ENCODE data around the gene RBMS2. TPM values are rescaled to one million over a fixed set of nuclear protein-coding genes. Genes with fewer than 3 reads are reported as not detected.

The RBMS2 gene
- total and polyA plus RNA-seq, 7 experiments from 2014 or later = 0.81 to 12.8 (median 5.1) TPM

DNA sequence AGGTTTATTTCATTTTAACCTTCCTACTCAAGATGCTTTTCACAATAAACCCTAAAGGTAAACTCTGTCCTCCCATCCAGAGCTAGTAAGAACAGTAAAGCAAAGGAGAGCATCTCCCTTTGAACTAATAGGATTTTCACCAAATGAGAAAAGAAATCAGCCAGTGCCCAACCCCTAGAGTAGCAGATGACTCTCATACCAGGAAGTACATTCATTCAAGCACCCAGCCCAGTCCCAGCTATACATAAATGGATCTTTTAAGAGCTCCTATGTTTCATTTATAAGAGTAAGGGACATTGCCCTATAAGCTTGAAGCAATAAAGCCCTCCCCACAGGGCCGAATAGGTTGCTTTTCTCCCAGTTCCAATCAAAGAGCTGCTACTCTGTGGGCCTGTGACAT is 100.9 kb downstream of the RBMS2 start:
- Histone ChIP-seq H3K4me1 (ENCODE audit: control insufficient read depth in 2 of 2, insufficient read depth in 2 of 2, low read length in 2 of 2) (peaks cover 17 to 19% of the 10 kb centered on the region in 2 donors), H3K27ac (ENCODE audit: low read depth, low read length) (no peak overlapping the region), H3K9me3 (ENCODE audit: control insufficient read depth in 2 of 3, low read length in 3 of 3) (no peaks in the 10 kb centered on the region), H3K4me3 (ENCODE audit: low read length) (no peak overlapping the region), H3K27me3 (ENCODE audit: control insufficient read depth in 2 of 2, insufficient read depth in 2 of 2, low read length in 2 of 2) (no peaks in the 10 kb centered on the region), H3K36me3 (ENCODE audit: control insufficient read depth in 2 of 3, insufficient read depth in 3 of 3, low read length in 3 of 3) (peaks cover 0 to 20% (median 10%) of the 10 kb centered on the region in 3 experiments)
- Mint-ChIP-seq H3K4me1 (peaks cover 34 to 82% (median 64%) of the 10 kb centered on the region in 7 donors), H3K27me3 (no peaks in the 10 kb centered on the region), H3K27ac (peak overlapping the region in 7 of 9 donors; percentile 22 to 62 (median 46)), H3K4me3 (peak overlapping the region in 4 of 10 donors; percentile 10 to 49 (median 20)), H3K9me3 (no peaks in the 10 kb centered on the region), H3K36me3 (peaks cover 0 to 21% (median 11%) of the 10 kb centered on the region in 5 donors)
- ATAC-seq (no peak), DNase-seq (no peak)
- ChIA-PET POLR2A (interaction anchor here (0.8 to 3.7 kb wide), 5 partner anchors 9 to 103 kb away, joined by 3 to 36 read pairs (median 3); partner anchors contain the start of gene NACA), CTCF (interaction anchor here (0.7 kb wide), 1 partner anchor 20 kb away, joined by 3 read pairs; no protein-coding TSS in a partner anchor)
- intact Hi-C loops (cut with micrococcal nuclease) = no loop called here

- H3K27me3 ChIP-seq (ENCODE audit: control insufficient read depth in 2 of 2, insufficient read depth in 2 of 2, low read length in 2 of 2) = no peaks in the 10 kb centered on the region
- ChIA-PET POLR2A (interaction anchor here (0.8 to 6.3 kb wide), 4 partner anchors 9 to 62 kb away, joined by 3 to 88 read pairs (median 4); partner anchors contain the start of genes ATP5F1B and PTGES3), CTCF (interaction anchor here (1.2 kb wide), 1 partner anchor 36 kb away, joined by 4 read pairs; no protein-coding TSS in a partner anchor)
- intact Hi-C loops (cut with micrococcal nuclease) = no loop called here
- ATAC-seq = no peak
- H3K27ac ChIP-seq (ENCODE audit: low read depth, low read length) = peak overlapping the region; percentile 22
- H3K9me3 ChIP-seq (ENCODE audit: control insufficient read depth in 2 of 3, low read length in 3 of 3) = no peaks in the 10 kb centered on the region
- Mint-ChIP-seq H3K4me1 (peaks cover 43 to 81% (median 67%) of the 10 kb centered on the region in 7 donors), H3K9me3 (no peaks in the 10 kb centered on the region), H3K4me3 (peak overlapping the region in 6 of 10 donors; percentile 25 to 64 (median 42)), H3K36me3 (peaks cover 0 to 26% (median 15%) of the 10 kb centered on the region in 5 donors), H3K27me3 (no peaks in the 10 kb centered on the region), H3K27ac (peak overlapping the region in 7 of 9 donors; percentile 28 to 97 (median 68))
- peaks cover 27 to 36% of the 10 kb centered on the region in 2 donors for H3K4me1 ChIP-seq (ENCODE audit: control insufficient read depth in 2 of 2, insufficient read depth in 2 of 2, low read length in 2 of 2)
- peaks cover 0 to 19% (median 0%) of the 10 kb centered on the region in 3 experiments for H3K36me3 ChIP-seq (ENCODE audit: control insufficient read depth in 2 of 3, insufficient read depth in 3 of 3, low read length in 3 of 3)
- H3K4me3 ChIP-seq (ENCODE audit: low read length) = no peak overlapping the region
- DNase-seq = no peak
Observed at GRCh38 chr12:56626701-56627100, 105.1 kb downstream of the RBMS2 start.

GRCh38 chr12:56628671-56629458 is 107.2 kb downstream of the RBMS2 start:
- intact Hi-C loops (cut with micrococcal nuclease) = loop anchor here (1.0 to 2.0 kb wide), 3 partner anchors 7 to 459 kb away; no protein-coding TSS in a partner anchor
- Mint-ChIP-seq H3K27me3 (no peaks in the 10 kb centered on the region), H3K4me1 (peaks cover 54 to 85% (median 73%) of the 10 kb centered on the region in 7 donors), H3K4me3 (peak overlapping the region; percentile 85 to 99 (median 91)), H3K27ac (peak overlapping the region; percentile 93 to 99 (median 95)), H3K36me3 (peaks cover 0 to 21% (median 12%) of the 10 kb centered on the region in 5 donors), H3K9me3 (no peaks in the 10 kb centered on the region)
- Histone ChIP-seq H3K4me3 (ENCODE audit: low read length) (peak overlapping the region; percentile 99), H3K27me3 (ENCODE audit: control insufficient read depth in 2 of 2, insufficient read depth in 2 of 2, low read length in 2 of 2) (no peaks in the 10 kb centered on the region), H3K36me3 (ENCODE audit: control insufficient read depth in 2 of 3, insufficient read depth in 3 of 3, low read length in 3 of 3) (peaks cover 0 to 19% (median 0%) of the 10 kb centered on the region in 3 experiments), H3K4me1 (ENCODE audit: control insufficient read depth in 2 of 2, insufficient read depth in 2 of 2, low read length in 2 of 2) (peaks cover 41 to 54% of the 10 kb centered on the region in 2 donors), H3K27ac (ENCODE audit: low read depth, low read length) (peak overlapping the region; percentile 99), H3K9me3 (ENCODE audit: control insufficient read depth in 2 of 3, low read length in 3 of 3) (no peaks in the 10 kb centered on the region)
- POLR2A ChIA-PET = interaction anchor here (0.6 to 6.3 kb wide), 27 partner anchors 9 to 612 kb away, joined by 3 to 88 read pairs (median 4); partner anchors contain the start of genes ATP5F1B, LRP1, NACA and PRIM1
- ATAC-seq (peak; percentile 45), DNase-seq (peak; percentile 42 to 81 (median 77))
- CTCF ChIA-PET = interaction anchor here (0.7 to 1.8 kb wide), 11 partner anchors 8 to 115 kb away, joined by 3 to 12 read pairs (median 4); partner anchors contain the start of genes ATP5F1B and PTGES3

DNA sequence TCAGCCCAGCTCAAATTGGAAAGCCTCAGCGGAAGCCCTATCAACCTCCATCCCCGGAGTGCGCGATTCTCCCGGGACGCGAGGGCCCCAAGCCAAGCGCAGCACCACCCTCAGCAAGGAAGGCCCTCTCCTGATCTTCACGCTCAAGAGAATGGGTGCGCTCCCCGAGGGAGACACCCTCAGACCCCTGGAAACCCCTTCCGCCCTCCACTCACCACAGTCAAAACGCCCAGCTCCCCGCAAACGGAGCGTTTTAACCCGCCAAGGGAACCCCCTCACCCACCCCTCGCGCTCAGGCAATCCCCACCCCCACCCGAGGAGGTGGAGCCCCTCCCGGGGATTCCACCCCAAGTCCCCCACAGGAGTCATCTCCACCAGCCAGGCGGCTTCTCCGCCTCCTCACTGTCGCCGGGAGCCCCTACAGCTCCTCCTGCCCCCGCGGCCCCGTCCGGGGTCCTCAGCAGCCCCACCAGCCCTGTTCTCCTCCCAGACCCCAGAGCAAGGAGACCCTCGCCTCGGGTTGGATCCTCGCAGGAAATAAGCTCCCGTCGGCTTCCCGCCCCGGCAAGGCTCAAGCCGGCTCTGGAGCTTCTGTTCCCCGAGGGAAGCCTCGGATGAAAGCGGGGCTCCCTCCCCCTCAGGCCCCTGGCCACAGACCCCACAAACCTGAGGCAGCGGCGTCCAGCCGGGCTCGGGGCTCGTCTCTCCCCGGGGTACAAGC is 108.0 kb downstream of the RBMS2 start:
- ATAC-seq (peak; percentile 54), DNase-seq (peak; percentile 24 to 75 (median 44))
- Mint-ChIP-seq H3K27ac (peak overlapping the region; percentile 93 to 99 (median 95)), H3K36me3 (peaks cover 0 to 19% (median 10%) of the 10 kb centered on the region in 5 donors), H3K4me1 (peaks cover 55 to 85% (median 73%) of the 10 kb centered on the region in 7 donors), H3K4me3 (peak overlapping the region; percentile 85 to 99 (median 91)), H3K27me3 (no peaks in the 10 kb centered on the region), H3K9me3 (no peaks in the 10 kb centered on the region)
- H3K27ac ChIP-seq (ENCODE audit: low read depth, low read length) = peak overlapping the region; percentile 99
- ChIA-PET CTCF (interaction anchor here (0.5 to 1.8 kb wide), 9 partner anchors 9 to 328 kb away, joined by 3 to 7 read pairs (median 4); partner anchors contain the start of genes ATP5F1B and PTGES3), POLR2A (interaction anchor here (0.6 to 6.3 kb wide), 25 partner anchors 8 to 850 kb away, joined by 3 to 88 read pairs (median 5); partner anchors contain the start of genes ARHGAP9, ATP5F1B, LRP1 and NACA)
- intact Hi-C loops (cut with micrococcal nuclease) = loop anchor here (1.0 to 10.0 kb wide), 7 partner anchors 15 to 598 kb away; partner anchors contain the start of genes PTGES3 (in 1 of the 2), RBMS2 (in 1 of the 2), RPL41 (in 1 of the 2) and SHMT2 (in 1 of the 2)
- H3K4me1 ChIP-seq (ENCODE audit: control insufficient read depth in 2 of 2, insufficient read depth in 2 of 2, low read length in 2 of 2) = peaks cover 44 to 51% of the 10 kb centered on the region in 2 donors
- H3K4me3 ChIP-seq (ENCODE audit: low read length) = peak overlapping the region; percentile 99
- peaks cover 0 to 13% (median 0%) of the 10 kb centered on the region in 3 experiments for H3K36me3 ChIP-seq (ENCODE audit: control insufficient read depth in 2 of 3, insufficient read depth in 3 of 3, low read length in 3 of 3)
- no peaks in the 10 kb centered on the region for H3K9me3 ChIP-seq (ENCODE audit: control insufficient read depth in 2 of 3, low read length in 3 of 3)
- H3K27me3 ChIP-seq (ENCODE audit: control insufficient read depth in 2 of 2, insufficient read depth in 2 of 2, low read length in 2 of 2) = no peaks in the 10 kb centered on the region

GRCh38 chr12:56630180-56630632 is 108.6 kb downstream of the RBMS2 start, which contains the start of gene BAZ2A:
BAZ2A (minus strand) TSS chr12:56630326; CDS start chr12:56617530, 12,796 bp downstream.
- POLR2A ChIA-PET = interaction anchor here (0.6 to 6.3 kb wide), 15 partner anchors 7 to 850 kb away, joined by 3 to 88 read pairs (median 5); partner anchors contain the start of genes ARHGAP9, ATP5F1B, NACA and PTGES3
- intact Hi-C loops (cut with micrococcal nuclease) = loop anchor here (1.0 to 10.0 kb wide), 5 partner anchors 16 to 597 kb away; partner anchors contain the start of genes PTGES3 (in 1 of the 2), RBMS2 (in 1 of the 2), RPL41 (in 1 of the 2) and SHMT2 (in 1 of the 2)

More at GRCh38 chr12:56630180-56630632, 108.6 kb downstream of the RBMS2 start, which contains the start of gene BAZ2A:
- H3K9me3 Mint-ChIP-seq = no peaks in the 10 kb centered on the region
- peak within 1 kb of the TSS; percentile 99 for H3K4me3 ChIP-seq (ENCODE audit: low read length)
- H3K27me3 ChIP-seq (ENCODE audit: control insufficient read depth in 2 of 2, insufficient read depth in 2 of 2, low read length in 2 of 2) = no peaks in the 10 kb centered on the region
- H3K27ac Mint-ChIP-seq = peak within 1 kb of the TSS; percentile 93 to 99 (median 95)
- no peaks in the 10 kb centered on the region for H3K9me3 ChIP-seq (ENCODE audit: control insufficient read depth in 2 of 3, low read length in 3 of 3)
- H3K4me3 Mint-ChIP-seq = peak within 1 kb of the TSS; percentile 85 to 99 (median 91)
- H3K4me1 Mint-ChIP-seq = peaks cover 55 to 86% (median 74%) of the 10 kb centered on the region in 7 donors
- H3K36me3 ChIP-seq (ENCODE audit: control insufficient read depth in 2 of 3, insufficient read depth in 3 of 3, low read length in 3 of 3) = peaks cover 0 to 11% (median 0%) of the 10 kb centered on the region in 3 experiments
- peak within 1 kb of the TSS; percentile 99 for H3K27ac ChIP-seq (ENCODE audit: low read depth, low read length)
- ATAC-seq = peak; percentile 88
- no peaks in the 10 kb centered on the region for H3K27me3 Mint-ChIP-seq
- peaks cover 0 to 19% (median 11%) of the 10 kb centered on the region in 5 donors for H3K36me3 Mint-ChIP-seq
- CTCF ChIA-PET = interaction anchor here (0.5 to 1.5 kb wide), 5 partner anchors 10 to 329 kb away, joined by 3 to 6 read pairs (median 4); partner anchors contain the start of gene ATP5F1B
- peaks cover 45 to 51% of the 10 kb centered on the region in 2 donors for H3K4me1 ChIP-seq (ENCODE audit: control insufficient read depth in 2 of 2, insufficient read depth in 2 of 2, low read length in 2 of 2)
- peak; percentile 71 to 87 (median 82) for DNase-seq
